ENCODE data around the gene CNIH3.

- no peak for TF ChIP-seq POLR2AphosphoS5 (IDR thresholded peaks at IDR 0.05)
- TF ChIP-seq CTCF (IDR thresholded peaks at IDR 0.05), result no peak
- no peak for TF ChIP-seq EP300 (IDR thresholded peaks at IDR 0.05; ENCODE audit: low read depth)
These were observed 124.6 kb downstream of the CNIH3 start for GRCh38 chr1:224740685-224741052.
